ENCODE results near the gene CSF2.

- TF ChIP-seq, protein P1, sequence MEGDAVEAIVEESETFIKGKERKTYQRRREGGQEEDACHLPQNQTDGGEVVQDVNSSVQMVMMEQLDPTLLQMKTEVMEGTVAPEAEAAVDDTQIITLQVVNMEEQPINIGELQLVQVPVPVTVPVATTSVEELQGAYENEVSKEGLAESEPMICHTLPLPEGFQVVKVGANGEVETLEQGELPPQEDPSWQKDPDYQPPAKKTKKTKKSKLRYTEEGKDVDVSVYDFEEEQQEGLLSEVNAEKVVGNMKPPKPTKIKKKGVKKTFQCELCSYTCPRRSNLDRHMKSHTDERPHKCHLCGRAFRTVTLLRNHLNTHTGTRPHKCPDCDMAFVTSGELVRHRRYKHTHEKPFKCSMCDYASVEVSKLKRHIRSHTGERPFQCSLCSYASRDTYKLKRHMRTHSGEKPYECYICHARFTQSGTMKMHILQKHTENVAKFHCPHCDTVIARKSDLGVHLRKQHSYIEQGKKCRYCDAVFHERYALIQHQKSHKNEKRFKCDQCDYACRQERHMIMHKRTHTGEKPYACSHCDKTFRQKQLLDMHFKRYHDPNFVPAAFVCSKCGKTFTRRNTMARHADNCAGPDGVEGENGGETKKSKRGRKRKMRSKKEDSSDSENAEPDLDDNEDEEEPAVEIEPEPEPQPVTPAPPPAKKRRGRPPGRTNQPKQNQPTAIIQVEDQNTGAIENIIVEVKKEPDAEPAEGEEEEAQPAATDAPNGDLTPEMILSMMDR (IDR thresholded peaks at IDR 0.05), result no peak
- no peak for TF ChIP-seq ZFX (IDR thresholded peaks at IDR 0.05; ENCODE audit: borderline replicate concordance)
Measured at GRCh38 chr5:132100672-132101261, 27.2 kb downstream of the CSF2 start.

Data from 22Rv1 (cell line).